ENCODE measurements around the gene COMT. TPM values are rescaled to one million over a fixed set of nuclear protein-coding genes. Genes with fewer than 3 reads are reported as not detected.

The COMT gene
- total RNA-seq, 1 donor from 2014 or later, result 49.0 TPM

DNA sequence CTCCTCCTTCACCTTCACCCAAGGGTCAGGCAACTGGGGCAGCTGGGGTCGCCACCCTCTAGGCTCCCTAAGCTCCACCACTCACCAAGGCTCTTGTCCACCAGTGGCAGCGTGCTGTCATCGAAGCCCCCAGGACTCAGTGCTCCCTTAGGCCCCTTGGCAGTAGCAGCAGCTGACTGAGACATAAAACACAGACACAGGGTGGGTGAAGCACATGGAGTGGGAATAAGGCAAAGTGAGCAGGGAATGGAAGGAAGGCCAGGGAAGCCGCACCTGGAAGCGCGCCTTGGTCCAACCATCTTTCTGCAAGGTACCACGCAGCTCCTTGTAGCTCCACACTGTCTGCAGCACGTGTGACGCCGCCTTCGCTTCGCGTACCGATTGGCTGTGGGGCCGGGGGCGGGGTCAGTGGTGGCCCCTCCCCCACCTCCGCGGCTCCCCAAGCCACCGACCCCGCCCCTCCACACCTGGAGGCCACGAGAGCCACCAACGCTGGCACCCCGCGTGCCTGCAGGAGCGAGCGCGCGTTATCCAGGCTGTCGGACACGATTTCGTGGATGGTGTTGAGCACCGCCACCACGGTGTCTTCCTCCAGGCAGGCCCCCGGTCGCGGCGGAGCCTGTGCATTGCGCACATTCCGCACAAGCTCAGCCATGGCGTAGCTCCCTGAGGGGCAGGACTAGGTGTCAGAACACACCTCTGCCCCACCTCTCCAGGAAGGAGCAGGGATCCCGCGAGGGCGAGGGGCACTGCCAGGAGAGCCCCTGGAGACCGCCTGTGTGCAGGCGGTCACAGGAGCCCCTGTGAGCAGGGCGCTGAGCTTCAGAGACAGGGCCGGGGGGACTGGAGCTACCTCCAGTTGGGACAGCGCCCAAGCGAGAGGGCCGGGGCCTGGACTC lies 31.3 kb downstream of the COMT start:
- Mint-ChIP-seq H3K27ac (ENCODE audit: unreplicated experiment) (no peak overlapping the region), H3K27me3 (ENCODE audit: unreplicated experiment) (peaks cover 19% of the 10 kb centered on the region), H3K36me3 (ENCODE audit: low read depth, unreplicated experiment) (peaks cover 17% of the 10 kb centered on the region), H3K4me3 (ENCODE audit: unreplicated experiment) (no peak overlapping the region), H3K9me3 (ENCODE audit: unreplicated experiment) (no peaks in the 10 kb centered on the region), H3K4me1 (ENCODE audit: unreplicated experiment) (peaks cover 21% of the 10 kb centered on the region)
- DNase-seq (ENCODE audit: low spot score), result no peak
- TF ChIP-seq CTCF (IDR thresholded peaks at IDR 0.05; ENCODE audit: unreplicated experiment), result no peak

GRCh38 chr22:19973551-19974267 lies 32.1 kb downstream of the COMT start:
- no peak overlapping the region for H3K4me3 Mint-ChIP-seq (ENCODE audit: unreplicated experiment)
- peak overlapping the region; percentile 57 for H3K27ac Mint-ChIP-seq (ENCODE audit: unreplicated experiment)
- no peak for DNase-seq (ENCODE audit: low spot score)
- no peaks in the 10 kb centered on the region for H3K9me3 Mint-ChIP-seq (ENCODE audit: unreplicated experiment)
- H3K27me3 Mint-ChIP-seq (ENCODE audit: unreplicated experiment), result peaks cover 20% of the 10 kb centered on the region
- peaks cover 21% of the 10 kb centered on the region for H3K4me1 Mint-ChIP-seq (ENCODE audit: unreplicated experiment)
- TF ChIP-seq CTCF (IDR thresholded peaks at IDR 0.05; ENCODE audit: unreplicated experiment), result no peak
- peaks cover 17% of the 10 kb centered on the region for H3K36me3 Mint-ChIP-seq (ENCODE audit: low read depth, unreplicated experiment)

- Mint-ChIP-seq H3K9me3 (ENCODE audit: unreplicated experiment) (no peaks in the 10 kb centered on the region), H3K4me3 (ENCODE audit: unreplicated experiment) (no peak overlapping the region), H3K27me3 (ENCODE audit: unreplicated experiment) (peaks cover 20% of the 10 kb centered on the region), H3K27ac (ENCODE audit: unreplicated experiment) (peak overlapping the region; percentile 99), H3K36me3 (ENCODE audit: low read depth, unreplicated experiment) (peaks cover 17% of the 10 kb centered on the region), H3K4me1 (ENCODE audit: unreplicated experiment) (peaks cover 21% of the 10 kb centered on the region)
- DNase-seq (ENCODE audit: low spot score), result peak; percentile 78
- no peak for TF ChIP-seq CTCF (IDR thresholded peaks at IDR 0.05; ENCODE audit: unreplicated experiment)
Observed at GRCh38 chr22:19974268-19974861, 32.8 kb downstream of the COMT start.

DNA sequence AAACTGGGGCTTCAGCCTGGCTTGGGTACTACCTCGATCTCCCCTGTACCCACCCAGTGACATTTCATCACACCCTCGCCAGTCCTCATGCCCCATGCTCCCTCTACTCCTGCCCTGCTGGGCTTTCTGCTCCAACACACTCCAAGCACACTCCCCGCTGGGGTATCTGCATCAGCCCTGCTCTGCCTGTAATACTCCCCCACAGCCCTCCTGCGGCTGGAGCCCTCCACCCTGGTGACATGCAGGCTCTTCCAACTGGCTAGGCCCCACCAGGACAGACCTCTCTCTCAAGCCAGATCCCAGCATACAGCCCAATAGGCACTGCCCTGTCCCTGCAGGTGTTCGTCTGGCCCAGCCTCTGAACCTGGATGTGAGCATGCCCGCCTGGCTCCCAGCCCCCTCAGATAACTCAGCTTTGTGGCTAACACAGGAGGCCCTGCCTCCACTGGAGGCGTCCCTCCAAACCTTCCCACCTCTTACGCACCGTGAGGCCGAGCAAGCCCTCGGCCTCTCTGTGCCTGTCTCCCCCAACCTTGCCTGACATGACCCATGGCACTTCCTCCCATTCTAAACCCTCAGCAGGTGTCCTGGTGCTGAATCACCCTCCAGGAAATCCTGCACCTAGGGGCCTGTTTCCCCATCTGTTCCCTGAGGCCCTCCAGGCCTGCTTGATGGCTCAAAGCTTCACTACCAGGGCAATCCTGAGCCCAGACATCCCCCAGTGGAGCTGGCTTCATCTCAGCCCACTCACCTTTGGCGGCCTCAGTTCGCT lies 33.5 kb downstream of the COMT start:
- no peak for TF ChIP-seq CTCF (IDR thresholded peaks at IDR 0.05; ENCODE audit: unreplicated experiment)
- peaks cover 17% of the 10 kb centered on the region for H3K27me3 Mint-ChIP-seq (ENCODE audit: unreplicated experiment)
- peak overlapping the region; percentile 99 for H3K27ac Mint-ChIP-seq (ENCODE audit: unreplicated experiment)
- H3K36me3 Mint-ChIP-seq (ENCODE audit: low read depth, unreplicated experiment), result peaks cover 18% of the 10 kb centered on the region
- DNase-seq (ENCODE audit: low spot score), result peak; percentile 33
- peaks cover 21% of the 10 kb centered on the region for H3K4me1 Mint-ChIP-seq (ENCODE audit: unreplicated experiment)
- no peaks in the 10 kb centered on the region for H3K9me3 Mint-ChIP-seq (ENCODE audit: unreplicated experiment)
- H3K4me3 Mint-ChIP-seq (ENCODE audit: unreplicated experiment), result peak overlapping the region; percentile 83
